Thyroid gland (tissue), 4 donors: ENCODE measurements around the gene GFOD2. TPM values are rescaled to one million over a fixed set of nuclear protein-coding genes. Genes with fewer than 3 reads are reported as not detected.

Experiments
- DNase-seq, 2 donors: peaks; one replicate each; pipeline ENCODE4 v3.0.0-alpha.2; 2019
- H3K27ac ChIP-seq, 3 donors: fragments of 200-600 bp; sonication (generic); 1 replicate in 2 of 3; 2 replicates in 1 of 3; pipeline ENCODE4 v1.5.1; 2016 to 2019; ENCODE audit warnings: mild to moderate bottlenecking in 1 of 3, moderate library complexity in 1 of 3
- H3K27me3 ChIP-seq: fragments of 200-600 bp; sonication (generic); one replicate; pipeline ENCODE4 v1.5.1; 2019
- H3K36me3 ChIP-seq, 2 donors: fragments of 200-600 bp; sonication (generic); one replicate each; pipeline ENCODE4 v1.5.1; 2016 to 2019
- H3K4me1 ChIP-seq, 2 donors: fragments of 200-600 bp; sonication (generic); one replicate each; pipeline ENCODE4 v1.5.1; 2017 to 2019
- H3K4me3 ChIP-seq, 3 donors: fragments of 200-600 bp; sonication (generic); replicated peaks in 1 of 3; 1 replicate in 2 of 3; 2 replicates in 1 of 3; pipeline ENCODE4 v1.5.1; 2016; ENCODE audit warnings: mild to moderate bottlenecking in 1 of 3
- H3K9me3 ChIP-seq: fragments of 200-600 bp; sonication (generic); one replicate; pipeline ENCODE4 v1.5.1; 2017
- POLR2A ChIP-seq, 2 donors: fragments of 450-650 bp; IDR thresholded peaks; one replicate each; pipeline ENCODE4 v1.6.1; 2017; ENCODE audit warnings: antibody characterized with exemption in 2 of 2, mild to moderate bottlenecking in 2 of 2, moderate library complexity in 1 of 2
- WGBS, 2 donors: methylation state at CpG; one replicate each; pipeline ENCODE4 v1.1.5; 2017; 5-methylcytosine and 5-hydroxymethylcytosine counted together
- intact Hi-C: fragments of 100-400 bp; cut with DNase I; formaldehyde crosslinking; loops from one replicate; pipeline ENCODE4 v1.15.1; 2023
- total RNA-seq, 4 donors: library from RNA; depleted of rRNA; stranded (reverse); fragments of >200 nt; gene quantifications; one replicate each; pipeline ENCODE4 v1.2.3, GENCODE V29; 2016
- TF ChIP-seq, protein P1 (sequence below), 6 experiments: fragments of 200-600 bp in 3 of 6; fragments of 450-650 bp in 3 of 6; sonication (generic) in 3 of 6; IDR thresholded peaks; one replicate each; pipeline ENCODE4 v1.5.1; 2016 to 2019; ENCODE audit warnings: antibody characterized with exemption in 6 of 6, mild to moderate bottlenecking in 2 of 6, inconsistent platforms in 1 of 6, moderate library complexity in 1 of 6

The GFOD2 gene
- total RNA-seq, 4 donors from 2014 or later = 10.9 to 27.5 (median 23.7) TPM

GRCh38 chr16:67632415-67633172 is 86.5 kb downstream of the GFOD2 start:
- Histone ChIP-seq H3K4me3 (no peak overlapping the region), H3K4me1 (peaks cover 0 to 5% of the 10 kb centered on the region in 2 donors), H3K9me3 (no peaks in the 10 kb centered on the region), H3K27ac (no peak overlapping the region), H3K27me3 (no peaks in the 10 kb centered on the region), H3K36me3 (peaks cover 43 to 53% of the 10 kb centered on the region in 2 donors)
- 41 to 48% methylated on average over 7 of the region's 7 CpGs for WGBS, 2 donors
- intact Hi-C loops = no loop called here
- TF ChIP-seq POLR2A (IDR thresholded peaks at IDR 0.05) = no peak
- TF ChIP-seq, protein P1, sequence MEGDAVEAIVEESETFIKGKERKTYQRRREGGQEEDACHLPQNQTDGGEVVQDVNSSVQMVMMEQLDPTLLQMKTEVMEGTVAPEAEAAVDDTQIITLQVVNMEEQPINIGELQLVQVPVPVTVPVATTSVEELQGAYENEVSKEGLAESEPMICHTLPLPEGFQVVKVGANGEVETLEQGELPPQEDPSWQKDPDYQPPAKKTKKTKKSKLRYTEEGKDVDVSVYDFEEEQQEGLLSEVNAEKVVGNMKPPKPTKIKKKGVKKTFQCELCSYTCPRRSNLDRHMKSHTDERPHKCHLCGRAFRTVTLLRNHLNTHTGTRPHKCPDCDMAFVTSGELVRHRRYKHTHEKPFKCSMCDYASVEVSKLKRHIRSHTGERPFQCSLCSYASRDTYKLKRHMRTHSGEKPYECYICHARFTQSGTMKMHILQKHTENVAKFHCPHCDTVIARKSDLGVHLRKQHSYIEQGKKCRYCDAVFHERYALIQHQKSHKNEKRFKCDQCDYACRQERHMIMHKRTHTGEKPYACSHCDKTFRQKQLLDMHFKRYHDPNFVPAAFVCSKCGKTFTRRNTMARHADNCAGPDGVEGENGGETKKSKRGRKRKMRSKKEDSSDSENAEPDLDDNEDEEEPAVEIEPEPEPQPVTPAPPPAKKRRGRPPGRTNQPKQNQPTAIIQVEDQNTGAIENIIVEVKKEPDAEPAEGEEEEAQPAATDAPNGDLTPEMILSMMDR (IDR thresholded peaks at IDR 0.05) = no peak
- DNase-seq = peak; percentile 26 to 28

DNA sequence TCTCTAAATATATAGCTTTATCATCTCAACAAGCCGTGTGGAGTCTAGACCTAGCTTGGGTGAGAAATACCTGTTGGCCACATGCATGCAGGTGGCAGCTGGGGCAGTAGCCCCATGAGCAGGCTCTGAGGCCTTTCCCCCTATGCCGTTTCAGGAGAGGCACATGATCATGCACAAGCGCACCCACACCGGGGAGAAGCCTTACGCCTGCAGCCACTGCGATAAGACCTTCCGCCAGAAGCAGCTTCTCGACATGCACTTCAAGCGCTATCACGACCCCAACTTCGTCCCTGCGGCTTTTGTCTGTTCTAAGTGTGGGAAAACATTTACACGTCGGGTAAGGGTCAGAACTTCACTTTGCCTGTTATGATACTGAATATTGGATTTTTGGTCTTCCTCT is 90.9 kb downstream of the GFOD2 start:
- Histone ChIP-seq H3K9me3 (no peaks in the 10 kb centered on the region), H3K27ac (no peak overlapping the region), H3K27me3 (no peaks in the 10 kb centered on the region), H3K4me3 (no peak overlapping the region), H3K36me3 (peaks cover 37 to 50% of the 10 kb centered on the region in 2 donors), H3K4me1 (peaks cover 0 to 5% of the 10 kb centered on the region in 2 donors)
- WGBS, 2 donors = 95 to 96% methylated on average over 14 of the region's 14 CpGs
- no peak for DNase-seq
- intact Hi-C loops = no loop called here
- TF ChIP-seq, protein P1 (IDR thresholded peaks at IDR 0.05) = no peak
- no peak for TF ChIP-seq POLR2A (IDR thresholded peaks at IDR 0.05)

Other genes with a start within 250 kb of the GFOD2 start
- 100 to 1,000 TPM; 110 to 238 (median 142) TPM for gene ATP6V0D1, start 238.2 kb downstream of the GFOD2 start, total RNA-seq
- not detected for gene AGRP, start 235.8 kb downstream of the GFOD2 start, total RNA-seq
- gene RIPOR1, start 190.5 kb downstream of the GFOD2 start, total RNA-seq = 10 to 100 TPM; 21.3 to 57.1 (median 41.2) TPM
- 10 to 100 TPM; 37.2 to 52.1 (median 47.2) TPM for gene CTCF, start 156.8 kb downstream of the GFOD2 start, total RNA-seq
- gene CARMIL2, start 74.2 kb downstream of the GFOD2 start, total RNA-seq = 1 to 10 TPM in 2 of 4 donors, under 1 TPM in 2; 0.22 to 1.3 (median 0.92) TPM
- gene ACD, start 59.1 kb downstream of the GFOD2 start, total RNA-seq = 10 to 100 TPM in 3 of 4 donors, 1 to 10 TPM in 1; 9.3 to 28.7 (median 21.5) TPM
- 1 to 10 TPM; 2.5 to 8.8 (median 5.0) TPM for gene PARD6A, start 58.4 kb downstream of the GFOD2 start, total RNA-seq
- 10 to 100 TPM; 14.2 to 33.2 (median 21.9) TPM for gene ENKD1, start 52.6 kb downstream of the GFOD2 start, total RNA-seq
- 10 to 100 TPM in 1 of 4 donors, 1 to 10 TPM in 3; 3.9 to 10.7 (median 6.9) TPM for gene C16orf86, start 52.5 kb downstream of the GFOD2 start, total RNA-seq
- 10 to 100 TPM in 2 of 4 donors, 1 to 10 TPM in 2; 9.2 to 13.0 (median 11.0) TPM for gene RANBP10, start 87.2 kb upstream of the GFOD2 start, total RNA-seq
- gene TSNAXIP1, start 87.6 kb upstream of the GFOD2 start, total RNA-seq = 1 to 10 TPM in 2 of 4 donors, under 1 TPM in 2; 0.34 to 3.2 (median 0.93) TPM
- 10 to 100 TPM; 53.5 to 79.0 (median 67.8) TPM for gene THAP11, start 123.0 kb upstream of the GFOD2 start, total RNA-seq
- gene NUTF2, start 127.6 kb upstream of the GFOD2 start, total RNA-seq = 100 to 1,000 TPM in 1 of 4 donors, 10 to 100 TPM in 3; 31.6 to 153 (median 58.4) TPM
- gene CENPT, start 128.4 kb upstream of the GFOD2 start, total RNA-seq = 10 to 100 TPM; 15.7 to 43.8 (median 26.2) TPM
- gene EDC4, start 153.7 kb upstream of the GFOD2 start, total RNA-seq = 10 to 100 TPM; 31.4 to 68.2 (median 41.2) TPM
- 1 to 10 TPM in 1 of 4 donors, not detected in 3; 2.0 TPM for gene NRN1L, start 165.6 kb upstream of the GFOD2 start, total RNA-seq
- gene PSKH1, start 173.9 kb upstream of the GFOD2 start, total RNA-seq = 10 to 100 TPM; 20.3 to 35.7 (median 28.8) TPM
- gene CTRL, start 212.5 kb upstream of the GFOD2 start, total RNA-seq = under 1 TPM in 2 of 4 donors, not detected in 2; 0.34 to 0.94 TPM
- gene PSMB10, start 217.5 kb upstream of the GFOD2 start, total RNA-seq = 10 to 100 TPM; 22.9 to 39.7 (median 32.5) TPM
- 10 to 100 TPM in 3 of 4 donors, 1 to 10 TPM in 1; 9.9 to 16.4 (median 13.4) TPM for gene LCAT, start 224.8 kb upstream of the GFOD2 start, total RNA-seq
- 10 to 100 TPM; 47.0 to 65.1 (median 51.7) TPM for gene SLC12A4, start 249.3 kb upstream of the GFOD2 start, total RNA-seq